Measurements from ENCODE around the gene NUP210. TPM values are rescaled to one million over a fixed set of nuclear protein-coding genes. Genes with fewer than 3 reads are reported as not detected.

NUP210 gene
- total RNA-seq, 1 experiment from 2014 or later: 27.2 TPM

- DNase-seq (ENCODE audit: low read depth): no peak
- in situ Hi-C loops (cut with HindIII; ENCODE audit: low pct_unique_long_range_greater_than_20kb, low sequenced_read_pairs): no loop called here
These were observed 101.3 kb downstream of the NUP210 start for GRCh38 chr3:13318626-13319470.

GRCh38 chr3:13317596-13318320 is 102.4 kb downstream of the NUP210 start:
- DNase-seq (ENCODE audit: low read depth): no peak
- in situ Hi-C loops (cut with HindIII; ENCODE audit: low pct_unique_long_range_greater_than_20kb, low sequenced_read_pairs): no loop called here

- DNase-seq (ENCODE audit: low read depth): no peak
- in situ Hi-C loops (cut with HindIII; ENCODE audit: low pct_unique_long_range_greater_than_20kb, low sequenced_read_pairs): no loop called here
These were observed 103.5 kb downstream of the NUP210 start for GRCh38 chr3:13316603-13317002.

- DNase-seq (ENCODE audit: low read depth): no peak
- in situ Hi-C loops (cut with HindIII; ENCODE audit: low pct_unique_long_range_greater_than_20kb, low sequenced_read_pairs): no loop called here
These were observed 105.2 kb downstream of the NUP210 start for GRCh38 chr3:13314877-13315276.

- DNase-seq (ENCODE audit: low read depth): no peak
- in situ Hi-C loops (cut with HindIII; ENCODE audit: low pct_unique_long_range_greater_than_20kb, low sequenced_read_pairs): no loop called here
These were observed 106.3 kb downstream of the NUP210 start for GRCh38 chr3:13313813-13314212.

- DNase-seq (ENCODE audit: low read depth): no peak
- in situ Hi-C loops (cut with HindIII; ENCODE audit: low pct_unique_long_range_greater_than_20kb, low sequenced_read_pairs): no loop called here
These were observed 111.1 kb downstream of the NUP210 start for GRCh38 chr3:13309004-13309403.

GRCh38 chr3:13308380-13308801 is 111.7 kb downstream of the NUP210 start:
- in situ Hi-C loops (cut with HindIII; ENCODE audit: low pct_unique_long_range_greater_than_20kb, low sequenced_read_pairs): no loop called here
- DNase-seq (ENCODE audit: low read depth): peak; percentile 10

- in situ Hi-C loops (cut with HindIII; ENCODE audit: low pct_unique_long_range_greater_than_20kb, low sequenced_read_pairs): no loop called here
- DNase-seq (ENCODE audit: low read depth): no peak
These were observed 113.1 kb downstream of the NUP210 start for GRCh38 chr3:13307041-13307440.

GRCh38 chr3:13305623-13306022 is 114.5 kb downstream of the NUP210 start:
- in situ Hi-C loops (cut with HindIII; ENCODE audit: low pct_unique_long_range_greater_than_20kb, low sequenced_read_pairs): no loop called here

GRCh38 chr3:13303410-13303809 is 116.7 kb downstream of the NUP210 start:
- in situ Hi-C loops (cut with HindIII; ENCODE audit: low pct_unique_long_range_greater_than_20kb, low sequenced_read_pairs): no loop called here

More at GRCh38 chr3:13305623-13306022, 114.5 kb downstream of the NUP210 start:
- DNase-seq (ENCODE audit: low read depth): no peak

GRCh38 chr3:13301286-13301987 is 118.7 kb downstream of the NUP210 start:
- in situ Hi-C loops (cut with HindIII; ENCODE audit: low pct_unique_long_range_greater_than_20kb, low sequenced_read_pairs): no loop called here
- peak; percentile 60 for DNase-seq (ENCODE audit: low read depth)

More at GRCh38 chr3:13303410-13303809, 116.7 kb downstream of the NUP210 start:
- no peak for DNase-seq (ENCODE audit: low read depth)

- no peak for DNase-seq (ENCODE audit: low read depth)
- in situ Hi-C loops (cut with HindIII; ENCODE audit: low pct_unique_long_range_greater_than_20kb, low sequenced_read_pairs): no loop called here
These were observed 119.4 kb downstream of the NUP210 start for GRCh38 chr3:13300546-13301285.

GRCh38 chr3:13299531-13300155 is 120.5 kb downstream of the NUP210 start:
- in situ Hi-C loops (cut with HindIII; ENCODE audit: low pct_unique_long_range_greater_than_20kb, low sequenced_read_pairs): no loop called here
- DNase-seq (ENCODE audit: low read depth): no peak

- no peak for DNase-seq (ENCODE audit: low read depth)
- in situ Hi-C loops (cut with HindIII; ENCODE audit: low pct_unique_long_range_greater_than_20kb, low sequenced_read_pairs): no loop called here
These were observed 123.5 kb downstream of the NUP210 start for GRCh38 chr3:13296662-13297061.

GRCh38 chr3:13294442-13295351 is 125.4 kb downstream of the NUP210 start:
- DNase-seq (ENCODE audit: low read depth): no peak
- in situ Hi-C loops (cut with HindIII; ENCODE audit: low pct_unique_long_range_greater_than_20kb, low sequenced_read_pairs): no loop called here

GRCh38 chr3:13292375-13292774 is 127.7 kb downstream of the NUP210 start:
- in situ Hi-C loops (cut with HindIII; ENCODE audit: low pct_unique_long_range_greater_than_20kb, low sequenced_read_pairs): no loop called here
- DNase-seq (ENCODE audit: low read depth): no peak

- in situ Hi-C loops (cut with HindIII; ENCODE audit: low pct_unique_long_range_greater_than_20kb, low sequenced_read_pairs): no loop called here
- DNase-seq (ENCODE audit: low read depth): no peak
These were observed 129.2 kb downstream of the NUP210 start for GRCh38 chr3:13290941-13291340.

Data from Caki2 (cell line).